GM18519 (cell line): ENCODE data around the gene USP7.
"Not testable (repeated sequence)": the region's sequence is repeated elsewhere in the genome, so short reads cannot be mapped to it uniquely, and the experiment has no call there.

Source experiments
- ATAC-seq: cut with Tn5 transposase; IDR thresholded peaks from one replicate; pipeline ENCODE4 v1.9.1; 2021; ENCODE audit warnings: mild to moderate bottlenecking, moderate library complexity; ENCODE audit not compliant: unreplicated experiment, low FRiP score

The USP7 gene

GRCh38 chr16:8963821-8964441 lies at the start of gene USP7:
TSS of gene USP7 (minus strand) at chr16:8963906. CDS start at chr16:8963285, 621 bp downstream.
- ATAC-seq, result peak; percentile 67

- no peak for ATAC-seq
Observed at GRCh38 chr16:9013508-9013864, 49.8 kb upstream of the USP7 start.

GRCh38 chr16:9012848-9013507 lies 49.3 kb upstream of the USP7 start:
- ATAC-seq, result no peak

- no peak for ATAC-seq
Observed at GRCh38 chr16:9012330-9012729, 48.6 kb upstream of the USP7 start.

- no peak for ATAC-seq
Observed at GRCh38 chr16:9008601-9009260, 45.0 kb upstream of the USP7 start.

- ATAC-seq, result no peak
Observed at GRCh38 chr16:9007177-9007794, 43.6 kb upstream of the USP7 start.

- no peak for ATAC-seq
Observed at GRCh38 chr16:9004183-9004582, 40.5 kb upstream of the USP7 start.

GRCh38 chr16:9003763-9004162 lies 40.1 kb upstream of the USP7 start:
- no peak for ATAC-seq

- no peak for ATAC-seq
Observed at GRCh38 chr16:9003322-9003721, 39.6 kb upstream of the USP7 start.

- ATAC-seq, result no peak
Observed at GRCh38 chr16:9002042-9002441, 38.3 kb upstream of the USP7 start.

GRCh38 chr16:9000664-9001063 lies 37.0 kb upstream of the USP7 start:
- ATAC-seq, result no peak

- ATAC-seq, result no peak
Observed at GRCh38 chr16:8999800-9000199, 36.1 kb upstream of the USP7 start.

GRCh38 chr16:8998108-8998507 lies 34.4 kb upstream of the USP7 start:
- ATAC-seq, result no peak

GRCh38 chr16:8996891-8997290 lies 33.2 kb upstream of the USP7 start:
- no peak for ATAC-seq

GRCh38 chr16:8990445-8990844 lies 26.7 kb upstream of the USP7 start:
- ATAC-seq, result no peak

- no peak for ATAC-seq
Observed at GRCh38 chr16:8989099-8989878, 25.6 kb upstream of the USP7 start.

GRCh38 chr16:8986818-8987191 lies 23.1 kb upstream of the USP7 start:
- no peak for ATAC-seq

- ATAC-seq, result no peak
Observed at GRCh38 chr16:8986111-8986510, 22.4 kb upstream of the USP7 start.

GRCh38 chr16:8982816-8983215 lies 19.1 kb upstream of the USP7 start:
- no peak for ATAC-seq

- ATAC-seq, result not testable (repeated sequence)
Observed at GRCh38 chr16:8981901-8982300, 18.2 kb upstream of the USP7 start.

GRCh38 chr16:8976189-8976588 lies 12.5 kb upstream of the USP7 start:
- not testable (repeated sequence) for ATAC-seq
